Measurements from ENCODE around the gene ARID1B. TPM values are rescaled to one million over a fixed set of nuclear protein-coding genes. Genes with fewer than 3 reads are reported as not detected.
A peak's percentile ranks its signal among the peaks of the same experiment; 100 is the strongest.

The ARID1B gene
- total and polyA plus RNA-seq, 2 of the 13 experiments (the other 11 are each of a cell fraction or from before 2014, with no cell fraction given): 20.1 to 32.6 TPM

- TF ChIP-seq TBX3 (IDR thresholded peaks at IDR 0.05; ENCODE audit: borderline replicate concordance) (0 out of 2 replicates have a peak, but pooled peaks have one; percentile 21), HNRNPH1 (optimal IDR thresholded peaks at IDR 0.05; ENCODE audit: low read depth, low read length) (no peak), MYNN (CRISPR knock-in tag; IDR thresholded peaks at IDR 0.05; ENCODE audit: low read depth) (no peak), STAG1 (CRISPR knock-in tag; IDR thresholded peaks at IDR 0.05) (peak; percentile 40), FOSL1 (CRISPR knock-in tag; IDR thresholded peaks at IDR 0.05; ENCODE audit: borderline replicate concordance) (peak; percentile 16; the same call in 1 of the 2 replicates), MXD3 (CRISPR knock-in tag; IDR thresholded peaks at IDR 0.05) (no peak), XBP1 (CRISPR knock-in tag; IDR thresholded peaks at IDR 0.05) (no peak), ZFP36 (IDR thresholded peaks at IDR 0.05; ENCODE audit: borderline replicate concordance, low read depth, low read length, partially characterized antibody) (no peak), FOSL2 (CRISPR knock-in tag; IDR thresholded peaks at IDR 0.05) (0 out of 2 replicates have a peak, but pooled peaks have one; percentile 7), CSRNP2 (CRISPR knock-in tag; conservative IDR thresholded peaks at IDR 0.05; ENCODE audit: low read depth) (no peak), ZNF614 (CRISPR knock-in tag; IDR thresholded peaks at IDR 0.05; ENCODE audit: borderline replicate concordance) (no peak), NFAT5 (CRISPR knock-in tag; IDR thresholded peaks at IDR 0.05) (no peak), THRA (CRISPR knock-in tag; IDR thresholded peaks at IDR 0.05; ENCODE audit: borderline replicate concordance) (no peak), NONO (IDR thresholded peaks at IDR 0.05) (no peak), NONO (CRISPR knock-in tag; conservative IDR thresholded peaks at IDR 0.05) (no peak), TRAFD1 (CRISPR knock-in tag; IDR thresholded peaks at IDR 0.05; ENCODE audit: borderline replicate concordance) (no peak), FIP1L1 (IDR thresholded peaks at IDR 0.05; ENCODE audit: borderline replicate concordance, insufficient read depth, low read depth, low read length) (no peak), GATA4 (IDR thresholded peaks at IDR 0.05; ENCODE audit: borderline replicate concordance, low read depth) (no peak), FOXP1 (IDR thresholded peaks at IDR 0.05) (no peak), FOXP1 (CRISPR knock-in tag; IDR thresholded peaks at IDR 0.05) (no peak)
These were observed 24.4 kb upstream of the ARID1B start (continued) for GRCh38 chr6:156752666-156753301.
